Measurements from ENCODE around the gene INO80B.

Gene INO80B

DNA sequence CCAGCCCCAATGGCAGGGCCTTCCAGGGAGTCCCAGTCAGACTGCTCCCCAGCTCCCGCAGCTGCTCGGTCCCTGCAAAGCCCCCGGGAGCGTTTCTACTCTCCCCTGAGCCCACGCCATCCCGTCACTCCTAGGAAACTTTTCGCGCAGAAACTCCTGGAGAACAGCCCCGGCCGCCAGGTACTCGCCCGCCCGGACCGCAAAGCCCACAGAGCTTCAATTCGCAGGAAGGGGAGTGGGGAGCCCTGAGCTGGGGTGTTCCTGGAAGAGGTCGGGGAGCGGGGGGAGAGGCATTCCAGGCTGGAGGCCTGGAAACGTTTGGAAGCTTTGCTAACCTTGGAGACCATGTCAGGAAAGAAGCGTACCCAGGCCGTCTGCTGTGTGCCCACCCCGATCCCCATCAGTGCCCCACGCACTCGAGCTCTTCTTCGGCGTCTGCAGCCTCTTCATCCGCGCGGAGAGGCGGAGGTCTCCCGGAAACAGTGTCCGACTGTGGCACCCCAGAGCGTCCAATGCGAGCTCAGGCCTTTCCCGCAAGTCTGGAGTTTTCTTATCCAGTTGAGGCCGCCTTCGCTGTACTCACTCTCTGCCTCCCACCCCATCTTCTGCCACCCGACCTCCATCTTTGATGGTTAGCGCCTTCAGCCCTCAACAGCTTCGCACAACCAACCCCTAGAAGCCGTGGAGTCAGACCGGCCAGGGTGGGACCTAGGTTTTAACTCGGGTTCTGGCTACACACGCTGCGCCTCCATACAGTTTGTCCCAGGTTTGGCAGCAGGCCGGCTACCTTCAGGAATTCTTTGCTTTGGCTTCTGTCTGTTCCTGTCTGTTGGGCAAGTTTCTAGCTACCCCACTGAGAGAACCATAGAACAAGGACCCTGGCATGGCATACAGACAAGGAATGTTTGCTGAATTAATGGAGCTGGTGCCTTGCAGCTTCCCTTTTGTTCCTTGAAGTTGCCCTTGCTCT lies 48.9 kb downstream of the INO80B start:
- DNase-seq = no peak

DNA sequence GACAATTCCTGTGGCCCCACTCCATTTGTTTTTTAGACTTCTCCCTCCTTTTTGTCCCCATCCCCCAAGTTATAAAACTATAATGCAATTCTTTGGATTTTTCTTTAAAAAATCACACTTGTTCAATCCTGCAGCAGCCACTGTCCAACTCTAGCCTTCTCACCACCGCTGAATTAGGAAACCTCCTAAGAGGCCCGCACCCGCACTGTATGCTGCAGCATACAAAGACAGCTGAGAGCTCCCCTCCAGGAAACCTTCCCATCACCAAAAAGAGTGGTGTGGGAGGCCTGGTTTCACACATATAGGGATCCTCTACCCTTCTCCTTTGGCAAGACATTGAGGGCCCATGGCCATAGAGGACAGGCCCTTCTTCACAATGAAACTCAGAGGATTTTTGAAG lies 49.7 kb downstream of the INO80B start:
- no peak for DNase-seq

DNA sequence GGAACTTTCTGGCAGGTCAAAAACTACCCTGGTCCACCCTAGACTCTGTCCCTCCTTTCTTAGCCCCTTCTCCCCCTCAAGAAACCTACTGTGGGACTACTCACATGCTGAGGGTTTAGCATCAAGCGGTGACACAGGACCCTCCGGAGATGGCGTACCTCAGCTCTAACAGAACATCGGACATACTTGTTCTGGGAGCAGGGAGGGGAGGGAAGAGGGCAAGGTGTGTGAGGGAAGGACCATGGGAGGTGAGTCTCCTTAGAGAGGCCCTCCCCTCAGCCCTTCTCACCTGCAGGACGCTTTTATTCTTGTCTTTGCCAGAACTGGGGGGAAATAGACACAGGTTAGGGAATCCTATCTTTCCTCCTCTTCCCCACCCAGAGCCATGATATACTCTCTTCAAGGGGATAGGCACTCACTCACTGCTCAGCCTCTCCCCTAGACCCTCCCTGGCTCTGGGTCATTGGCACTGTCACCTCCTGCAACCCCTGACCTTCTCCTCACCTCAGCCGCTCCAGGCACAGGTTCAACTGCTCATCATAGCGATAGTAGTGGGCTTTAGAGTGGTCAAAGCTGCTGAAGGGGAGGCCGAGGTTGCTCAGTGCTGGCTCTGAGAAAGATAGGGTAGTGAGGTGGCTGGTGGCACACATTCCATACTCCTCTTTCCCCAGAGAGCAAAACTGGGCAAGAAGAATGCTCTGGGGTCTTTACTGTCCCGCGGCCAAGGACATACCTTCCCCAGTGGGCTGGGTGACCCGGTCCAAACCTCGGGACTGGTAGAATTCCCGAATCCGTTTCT lies 50.8 kb downstream of the INO80B start:
- DNase-seq = no peak

DNA sequence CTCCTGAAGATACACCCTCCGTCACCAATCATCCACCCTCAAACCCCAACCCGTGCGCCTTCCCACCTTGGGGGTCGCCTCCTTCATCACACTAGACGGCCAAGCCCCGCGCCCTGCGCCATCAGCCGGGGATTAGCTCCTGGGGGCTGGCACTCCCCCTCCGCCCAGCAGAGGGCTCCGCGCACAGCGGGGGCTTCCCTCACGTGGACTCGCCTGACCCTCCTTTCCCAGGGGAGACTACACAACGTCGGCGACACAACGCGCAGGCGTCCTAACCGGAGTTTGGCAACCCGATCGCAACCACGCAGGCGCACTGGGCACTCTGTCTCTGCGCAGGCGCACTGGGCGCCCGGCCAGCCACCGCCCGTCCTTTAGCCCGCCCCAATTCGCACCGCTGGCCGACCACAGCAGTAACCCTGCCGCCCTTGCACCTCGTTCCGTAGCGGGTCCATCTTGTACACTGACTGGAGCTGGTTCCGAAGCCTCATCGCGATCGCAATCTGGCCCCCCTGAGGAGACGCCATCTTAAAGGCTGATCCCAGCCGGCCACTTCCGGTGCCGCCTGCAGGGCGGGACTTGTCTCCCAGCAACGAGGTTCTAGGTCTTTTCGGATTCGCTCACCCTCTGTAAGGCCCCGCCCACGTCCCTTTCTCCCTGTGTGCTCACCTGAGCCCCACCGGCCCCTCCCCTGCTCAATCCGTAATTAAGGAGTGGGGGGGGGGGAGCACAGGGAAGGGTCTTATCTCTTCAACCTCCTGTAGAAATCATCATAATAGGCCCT lies 52.4 kb downstream of the INO80B start, which contains the start of gene PCGF1:
Gene PCGF1 (minus strand): TSS at position 551 of the 781 bp plus-strand sequence. CDS start 27 bp downstream, at position 524.
- peak; percentile 95 for DNase-seq

Measured in NCI-H1105 treated with DMSO at 0.1 percent for 48 hours (cell line).